Vagina (tissue), 2 donors: ENCODE measurements around the gene MEF2C. TPM values are rescaled to one million over a fixed set of nuclear protein-coding genes. Genes with fewer than 3 reads are reported as not detected.

Source experiments
- DNase-seq, 2 donors: peaks; one replicate each; pipeline ENCODE4 v3.0.0-alpha.2; 2017; ENCODE audit errors: extremely low spot score in 2 of 2
- H3K27ac ChIP-seq: fragments of 200-600 bp; sonication (generic); one replicate; pipeline ENCODE4 v1.5.1; 2019
- H3K27me3 ChIP-seq: fragments of 200-600 bp; sonication (generic); one replicate; pipeline ENCODE4 v1.5.1; 2019
- H3K36me3 ChIP-seq, 2 donors: fragments of 200-600 bp; sonication (generic); one replicate each; pipeline ENCODE4 v1.5.1; 2017 to 2019
- H3K4me1 ChIP-seq: fragments of 200-600 bp; sonication (generic); one replicate; pipeline ENCODE4 v1.5.1; 2019
- H3K4me3 ChIP-seq, 2 donors: fragments of 200-600 bp; sonication (generic); 1 replicate in 1 of 2; 2 replicates in 1 of 2; pipeline ENCODE4 v1.5.1; 2016 to 2019
- H3K9me3 ChIP-seq: fragments of 200-600 bp; sonication (generic); one replicate; pipeline ENCODE4 v1.5.1; 2019
- CTCF ChIP-seq, 3 experiments: fragments of 450-650 bp in 2 of 3; fragments of 200-600 bp in 1 of 3; sonication (generic) in 1 of 3; IDR thresholded peaks; one replicate each; pipeline ENCODE4 v1.5.1; 2017 to 2019; ENCODE audit warnings: antibody characterized with exemption in 3 of 3, mild to moderate bottlenecking in 2 of 3, moderate library complexity in 2 of 3
- POLR2A ChIP-seq, 2 donors: fragments of 450-650 bp; IDR thresholded peaks; one replicate each; pipeline ENCODE4 v1.6.1; 2017; ENCODE audit warnings: antibody characterized with exemption in 2 of 2, mild to moderate bottlenecking in 2 of 2, moderate library complexity in 2 of 2
- POLR2AphosphoS5 ChIP-seq, 2 donors: sonication (generic); formaldehyde crosslinking; IDR thresholded peaks; one replicate each; pipeline ENCODE4 v1.9.0; 2017; ENCODE audit warnings: antibody characterized with exemption in 2 of 2, mild to moderate bottlenecking in 2 of 2, low read depth in 1 of 2; ENCODE audit not compliant: insufficient read depth in 1 of 2
- intact Hi-C: fragments of 100-400 bp; cut with DNase I; formaldehyde crosslinking; loops from one replicate; pipeline ENCODE4 v1.15.1; 2023
- total RNA-seq: library from RNA; depleted of rRNA; stranded (reverse); fragments of >200 nt; gene quantifications from one replicate; pipeline ENCODE4 v1.2.3, GENCODE V29; 2016

MEF2C gene
- total RNA-seq, 1 donor from 2014 or later: 22.3 TPM

GRCh38 chr5:88819301-88819999 lies 63.5 kb downstream of the MEF2C start:
- Histone ChIP-seq H3K4me1 (peaks cover 4% of the 10 kb centered on the region), H3K27me3 (no peaks in the 10 kb centered on the region), H3K27ac (no peak overlapping the region), H3K9me3 (no peaks in the 10 kb centered on the region), H3K4me3 (no peak overlapping the region), H3K36me3 (no peaks in the 10 kb centered on the region)
- TF ChIP-seq CTCF (IDR thresholded peaks at IDR 0.05): no peak
- TF ChIP-seq POLR2A (IDR thresholded peaks at IDR 0.05): no peak
- TF ChIP-seq POLR2AphosphoS5 (IDR thresholded peaks at IDR 0.05; ENCODE audit: insufficient read depth in 1 of 2, low read depth in 1 of 2): no peak
- intact Hi-C loops: no loop called here
- DNase-seq: no peak

- DNase-seq: no peak
- Histone ChIP-seq H3K36me3 (no peaks in the 10 kb centered on the region), H3K9me3 (no peaks in the 10 kb centered on the region), H3K27ac (no peak overlapping the region), H3K4me1 (peaks cover 4% of the 10 kb centered on the region), H3K4me3 (no peak overlapping the region), H3K27me3 (no peaks in the 10 kb centered on the region)
- TF ChIP-seq POLR2A (IDR thresholded peaks at IDR 0.05): no peak
- no peak for TF ChIP-seq POLR2AphosphoS5 (IDR thresholded peaks at IDR 0.05; ENCODE audit: insufficient read depth in 1 of 2, low read depth in 1 of 2)
- intact Hi-C loops: no loop called here
These were observed 64.7 kb downstream of the MEF2C start for GRCh38 chr5:88818296-88818695.

GRCh38 chr5:88816195-88816594 lies 66.8 kb downstream of the MEF2C start:
- DNase-seq: no peak
- peak overlapping the region; percentile 29 for H3K27ac ChIP-seq
- intact Hi-C loops: no loop called here
- no peaks in the 10 kb centered on the region for H3K27me3 ChIP-seq
- TF ChIP-seq POLR2AphosphoS5 (IDR thresholded peaks at IDR 0.05; ENCODE audit: insufficient read depth in 1 of 2, low read depth in 1 of 2): no peak
- TF ChIP-seq CTCF (IDR thresholded peaks at IDR 0.05): no peak
- no peak for TF ChIP-seq POLR2A (IDR thresholded peaks at IDR 0.05)
- H3K9me3 ChIP-seq: no peaks in the 10 kb centered on the region
- H3K36me3 ChIP-seq: no peaks in the 10 kb centered on the region
- peaks cover 4% of the 10 kb centered on the region for H3K4me1 ChIP-seq
- no peak overlapping the region for H3K4me3 ChIP-seq

- TF ChIP-seq CTCF (IDR thresholded peaks at IDR 0.05) (no peak), POLR2A (IDR thresholded peaks at IDR 0.05) (no peak), POLR2AphosphoS5 (IDR thresholded peaks at IDR 0.05; ENCODE audit: insufficient read depth in 1 of 2, low read depth in 1 of 2) (no peak)
- Histone ChIP-seq H3K4me3 (no peak overlapping the region), H3K27ac (peak overlapping the region; percentile 29), H3K9me3 (no peaks in the 10 kb centered on the region), H3K36me3 (no peaks in the 10 kb centered on the region), H3K27me3 (no peaks in the 10 kb centered on the region), H3K4me1 (peaks cover 4% of the 10 kb centered on the region)
- DNase-seq: no peak
- intact Hi-C loops: no loop called here
These were observed 67.8 kb downstream of the MEF2C start for GRCh38 chr5:88815050-88815789.

- TF ChIP-seq CTCF (IDR thresholded peaks at IDR 0.05): no peak
- no peak for TF ChIP-seq POLR2AphosphoS5 (IDR thresholded peaks at IDR 0.05; ENCODE audit: insufficient read depth in 1 of 2, low read depth in 1 of 2)
- TF ChIP-seq POLR2A (IDR thresholded peaks at IDR 0.05): no peak
- no peak for DNase-seq
- intact Hi-C loops: no loop called here
- peak overlapping the region; percentile 14 for H3K27ac ChIP-seq
- peaks cover 4% of the 10 kb centered on the region for H3K4me1 ChIP-seq
- no peaks in the 10 kb centered on the region for H3K36me3 ChIP-seq
- no peak overlapping the region for H3K4me3 ChIP-seq
- H3K27me3 ChIP-seq: no peaks in the 10 kb centered on the region
- H3K9me3 ChIP-seq: no peaks in the 10 kb centered on the region
These were observed 69.0 kb downstream of the MEF2C start for GRCh38 chr5:88813805-88814575.
